HL-60 (cell line): ENCODE data around the gene KIAA1217.

Experiments used
- POLR2AphosphoS5 ChIP-seq: IDR thresholded peaks from 2 replicates; pipeline ENCODE4 v1.6.1; 2012; ENCODE audit warnings: low read depth
- TF ChIP-seq, protein P1 (sequence below): IDR thresholded peaks from one replicate; pipeline ENCODE4 v1.5.1; 2011; ENCODE audit warnings: low read length, control low read depth, inconsistent platforms; ENCODE audit not compliant: insufficient read depth

DNA sequence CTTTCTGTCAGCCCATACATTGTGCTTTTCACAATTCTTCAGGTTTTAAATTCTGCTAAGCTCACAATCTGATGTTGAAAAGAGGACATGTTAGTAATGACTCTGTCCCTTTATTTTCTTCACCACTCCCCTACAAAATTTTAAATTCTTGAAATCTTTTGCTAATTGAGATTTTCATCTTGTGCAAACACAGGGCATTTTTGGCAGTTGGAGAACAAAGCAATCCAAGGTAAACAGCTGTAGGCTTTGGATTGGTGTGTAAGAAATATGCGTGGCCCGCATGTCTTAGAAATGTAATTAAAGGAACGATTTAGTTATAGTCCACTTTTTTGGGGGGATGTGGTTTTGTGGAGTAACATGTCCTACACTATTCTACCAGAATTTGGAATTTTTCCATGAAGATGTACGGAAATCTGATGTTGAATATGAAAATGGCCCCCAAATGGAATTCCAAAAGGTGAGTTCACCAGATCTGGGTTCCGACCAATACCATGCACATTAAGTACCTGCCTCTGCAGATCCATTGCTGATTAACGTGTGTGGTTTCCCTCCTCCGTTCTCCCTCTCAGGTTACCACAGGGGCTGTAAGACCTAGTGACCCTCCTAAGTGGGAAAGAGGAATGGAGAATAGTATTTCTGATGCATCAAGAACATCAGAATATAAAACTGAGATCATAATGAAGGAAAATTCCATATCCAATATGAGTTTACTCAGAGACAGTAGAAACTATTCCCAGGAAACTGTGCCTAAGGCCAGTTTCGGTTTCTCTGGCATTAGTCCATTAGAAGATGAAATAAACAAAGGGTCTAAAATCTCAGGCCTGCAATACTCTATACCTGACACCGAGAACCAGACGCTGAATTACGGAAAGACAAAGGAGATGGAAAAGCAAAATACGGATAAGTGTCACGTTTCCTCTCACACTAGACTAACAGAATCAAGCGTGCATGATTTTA is 333.7 kb downstream of the KIAA1217 start:
- TF ChIP-seq, protein P1, sequence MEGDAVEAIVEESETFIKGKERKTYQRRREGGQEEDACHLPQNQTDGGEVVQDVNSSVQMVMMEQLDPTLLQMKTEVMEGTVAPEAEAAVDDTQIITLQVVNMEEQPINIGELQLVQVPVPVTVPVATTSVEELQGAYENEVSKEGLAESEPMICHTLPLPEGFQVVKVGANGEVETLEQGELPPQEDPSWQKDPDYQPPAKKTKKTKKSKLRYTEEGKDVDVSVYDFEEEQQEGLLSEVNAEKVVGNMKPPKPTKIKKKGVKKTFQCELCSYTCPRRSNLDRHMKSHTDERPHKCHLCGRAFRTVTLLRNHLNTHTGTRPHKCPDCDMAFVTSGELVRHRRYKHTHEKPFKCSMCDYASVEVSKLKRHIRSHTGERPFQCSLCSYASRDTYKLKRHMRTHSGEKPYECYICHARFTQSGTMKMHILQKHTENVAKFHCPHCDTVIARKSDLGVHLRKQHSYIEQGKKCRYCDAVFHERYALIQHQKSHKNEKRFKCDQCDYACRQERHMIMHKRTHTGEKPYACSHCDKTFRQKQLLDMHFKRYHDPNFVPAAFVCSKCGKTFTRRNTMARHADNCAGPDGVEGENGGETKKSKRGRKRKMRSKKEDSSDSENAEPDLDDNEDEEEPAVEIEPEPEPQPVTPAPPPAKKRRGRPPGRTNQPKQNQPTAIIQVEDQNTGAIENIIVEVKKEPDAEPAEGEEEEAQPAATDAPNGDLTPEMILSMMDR: no peak
- TF ChIP-seq POLR2AphosphoS5: no peak
